Lower leg skin (tissue), 3 donors: ENCODE data around the gene KIR3DL2.
"Not testable (repeated sequence)": the region's sequence is repeated elsewhere in the genome, so short reads cannot be mapped to it uniquely, and the experiment has no call there.

Source experiments
- POLR2A ChIP-seq, 2 donors: fragments of 450-650 bp; IDR thresholded peaks; one replicate each; pipeline ENCODE4 v1.6.1; 2016 to 2017; ENCODE audit warnings: antibody characterized with exemption in 2 of 2, mild to moderate bottlenecking in 1 of 2, moderate library complexity in 1 of 2
- TF ChIP-seq, protein P1 (sequence below), 3 donors: fragments of 450-650 bp; IDR thresholded peaks; one replicate each; pipeline ENCODE4 v1.5.1; 2016; ENCODE audit warnings: antibody characterized with exemption in 3 of 3, mild to moderate bottlenecking in 3 of 3, moderate library complexity in 2 of 3

DNA sequence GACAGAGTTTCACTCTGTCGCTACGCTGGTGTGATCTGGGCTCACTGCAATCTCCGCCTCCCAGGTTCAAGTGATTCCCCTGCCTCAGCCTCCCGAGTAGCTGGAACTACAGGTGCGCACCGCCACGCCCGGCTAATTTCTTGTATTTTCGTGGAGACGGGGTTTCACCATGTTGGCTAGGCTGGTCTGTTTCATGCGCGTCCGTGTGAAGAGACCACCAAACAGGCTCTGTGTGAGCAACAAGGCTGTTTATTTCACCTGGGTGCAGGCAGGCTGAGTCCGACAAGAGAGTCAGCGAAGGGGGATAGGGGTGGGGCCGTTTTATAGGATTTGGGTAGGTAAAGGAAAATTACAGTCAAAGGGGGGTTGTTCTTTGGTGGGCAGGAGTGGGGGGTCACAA lies 43.9 kb downstream of the KIR3DL2 start:
- TF ChIP-seq, protein P1, sequence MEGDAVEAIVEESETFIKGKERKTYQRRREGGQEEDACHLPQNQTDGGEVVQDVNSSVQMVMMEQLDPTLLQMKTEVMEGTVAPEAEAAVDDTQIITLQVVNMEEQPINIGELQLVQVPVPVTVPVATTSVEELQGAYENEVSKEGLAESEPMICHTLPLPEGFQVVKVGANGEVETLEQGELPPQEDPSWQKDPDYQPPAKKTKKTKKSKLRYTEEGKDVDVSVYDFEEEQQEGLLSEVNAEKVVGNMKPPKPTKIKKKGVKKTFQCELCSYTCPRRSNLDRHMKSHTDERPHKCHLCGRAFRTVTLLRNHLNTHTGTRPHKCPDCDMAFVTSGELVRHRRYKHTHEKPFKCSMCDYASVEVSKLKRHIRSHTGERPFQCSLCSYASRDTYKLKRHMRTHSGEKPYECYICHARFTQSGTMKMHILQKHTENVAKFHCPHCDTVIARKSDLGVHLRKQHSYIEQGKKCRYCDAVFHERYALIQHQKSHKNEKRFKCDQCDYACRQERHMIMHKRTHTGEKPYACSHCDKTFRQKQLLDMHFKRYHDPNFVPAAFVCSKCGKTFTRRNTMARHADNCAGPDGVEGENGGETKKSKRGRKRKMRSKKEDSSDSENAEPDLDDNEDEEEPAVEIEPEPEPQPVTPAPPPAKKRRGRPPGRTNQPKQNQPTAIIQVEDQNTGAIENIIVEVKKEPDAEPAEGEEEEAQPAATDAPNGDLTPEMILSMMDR (IDR thresholded peaks at IDR 0.05): not testable (repeated sequence)
- not testable (repeated sequence) for TF ChIP-seq POLR2A (IDR thresholded peaks at IDR 0.05)
